ENCODE results near the gene PCBP2.
A peak's percentile ranks its signal among the peaks of the same experiment; 100 is the strongest.

Gene PCBP2

GRCh38 chr12:53496752-53497032 lies 44.8 kb downstream of the PCBP2 start:
- H3K36me3 ChIP-seq (ENCODE audit: insufficient read depth, low read length) = no peaks in the 10 kb centered on the region
- peaks cover 49% of the 10 kb centered on the region for H3K4me1 ChIP-seq (ENCODE audit: insufficient read depth, low read length)
- no peak overlapping the region for H2AFZ ChIP-seq (ENCODE audit: low read depth, low read length)
- no peaks in the 10 kb centered on the region for H3K27me3 ChIP-seq (ENCODE audit: insufficient read depth, low read length)
- no peaks in the 10 kb centered on the region for H3K9me3 ChIP-seq (ENCODE audit: low read length)
- no peak overlapping the region for H3K4me3 ChIP-seq (ENCODE audit: low read length)

- H3K9me3 ChIP-seq (ENCODE audit: low read length) = no peaks in the 10 kb centered on the region
- no peak overlapping the region for H3K4me3 ChIP-seq (ENCODE audit: low read length)
- H2AFZ ChIP-seq (ENCODE audit: low read depth, low read length) = no peak overlapping the region
- H3K4me1 ChIP-seq (ENCODE audit: insufficient read depth, low read length) = peaks cover 50% of the 10 kb centered on the region
- H3K36me3 ChIP-seq (ENCODE audit: insufficient read depth, low read length) = no peaks in the 10 kb centered on the region
- no peaks in the 10 kb centered on the region for H3K27me3 ChIP-seq (ENCODE audit: insufficient read depth, low read length)
Measured at GRCh38 chr12:53497461-53497860, 45.6 kb downstream of the PCBP2 start.

- peak overlapping the region; percentile 80 for H3K4me3 ChIP-seq (ENCODE audit: low read length)
- no peak overlapping the region for H2AFZ ChIP-seq (ENCODE audit: low read depth, low read length)
- peaks cover 47% of the 10 kb centered on the region for H3K4me1 ChIP-seq (ENCODE audit: insufficient read depth, low read length)
- no peaks in the 10 kb centered on the region for H3K27me3 ChIP-seq (ENCODE audit: insufficient read depth, low read length)
- no peaks in the 10 kb centered on the region for H3K36me3 ChIP-seq (ENCODE audit: insufficient read depth, low read length)
- H3K9me3 ChIP-seq (ENCODE audit: low read length) = no peaks in the 10 kb centered on the region
Measured at GRCh38 chr12:53498235-53498630, 46.3 kb downstream of the PCBP2 start.

DNA sequence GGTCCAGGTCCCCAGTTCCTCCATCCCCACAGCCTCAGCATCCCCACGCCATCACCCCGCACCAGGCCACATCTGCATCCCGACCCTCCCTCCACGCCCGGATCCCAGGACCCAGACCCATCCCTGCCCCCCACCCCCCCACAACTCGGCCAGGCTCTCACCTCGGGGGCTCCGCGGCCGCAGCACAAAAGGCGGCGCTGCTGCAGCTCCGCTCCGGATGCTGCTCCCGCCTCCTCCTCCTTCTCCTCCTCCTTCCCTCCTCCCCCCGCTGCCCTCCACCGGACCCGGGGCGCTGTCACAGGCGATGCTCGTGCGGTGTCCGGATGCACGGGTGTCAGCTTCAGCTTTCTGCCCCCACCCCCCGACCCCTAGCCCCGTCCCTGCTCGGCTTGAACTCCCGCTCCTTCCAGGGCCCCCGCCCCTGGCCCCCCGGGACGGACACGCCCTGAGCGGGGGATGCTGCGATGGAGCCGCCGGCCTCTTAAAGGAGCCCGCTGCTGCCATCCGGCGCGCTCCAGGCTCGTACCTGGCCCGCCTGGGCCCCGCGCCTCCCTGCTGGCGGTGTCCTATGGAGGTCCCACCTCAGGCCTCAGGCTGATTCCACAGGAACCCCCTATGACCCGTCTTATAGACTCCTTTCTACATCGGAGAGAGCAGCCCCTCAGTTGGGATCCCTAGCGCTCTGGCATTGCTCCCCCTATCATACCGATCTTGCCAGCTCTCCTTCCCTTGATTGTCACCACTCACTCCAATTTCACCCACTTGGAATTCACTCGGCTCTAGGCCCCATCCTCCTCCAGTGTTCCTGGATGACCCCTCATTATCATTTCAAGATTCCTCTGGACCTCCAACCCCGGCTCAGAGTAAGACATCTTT lies 47.6 kb downstream of the PCBP2 start, which contains the start of gene MAP3K12:
Gene MAP3K12 (minus strand): TSS at position 193 of the 876 bp plus-strand sequence. CDS start 12,067 bp downstream, outside the sequence.
- Histone ChIP-seq H3K27me3 (ENCODE audit: insufficient read depth, low read length) (no peaks in the 10 kb centered on the region), H3K4me1 (ENCODE audit: insufficient read depth, low read length) (peaks cover 35% of the 10 kb centered on the region), H3K36me3 (ENCODE audit: insufficient read depth, low read length) (peaks cover 8% of the 10 kb centered on the region), H3K9me3 (ENCODE audit: low read length) (no peaks in the 10 kb centered on the region), H3K4me3 (ENCODE audit: low read length) (peak within 1 kb of the TSS; percentile 80), H2AFZ (ENCODE audit: low read depth, low read length) (no peak within 1 kb of the TSS)

GRCh38 chr12:53500142-53500775 lies 48.4 kb downstream of the PCBP2 start:
- Histone ChIP-seq H3K27me3 (ENCODE audit: insufficient read depth, low read length) (no peaks in the 10 kb centered on the region), H3K9me3 (ENCODE audit: low read length) (no peaks in the 10 kb centered on the region), H3K4me1 (ENCODE audit: insufficient read depth, low read length) (peaks cover 32% of the 10 kb centered on the region), H2AFZ (ENCODE audit: low read depth, low read length) (no peak overlapping the region), H3K4me3 (ENCODE audit: low read length) (peak overlapping the region; percentile 80), H3K36me3 (ENCODE audit: insufficient read depth, low read length) (peaks cover 16% of the 10 kb centered on the region)

- peak within 1 kb of the TSS; percentile 80 for H3K4me3 ChIP-seq (ENCODE audit: low read length)
- H3K36me3 ChIP-seq (ENCODE audit: insufficient read depth, low read length) = peaks cover 23% of the 10 kb centered on the region
- peaks cover 32% of the 10 kb centered on the region for H3K4me1 ChIP-seq (ENCODE audit: insufficient read depth, low read length)
- H3K27me3 ChIP-seq (ENCODE audit: insufficient read depth, low read length) = no peaks in the 10 kb centered on the region
- H3K9me3 ChIP-seq (ENCODE audit: low read length) = no peaks in the 10 kb centered on the region
- peak within 1 kb of the TSS; percentile 70 for H2AFZ ChIP-seq (ENCODE audit: low read depth, low read length)
Measured at GRCh38 chr12:53500776-53501614, 49.1 kb downstream of the PCBP2 start, which contains the start of gene TARBP2. TSS of gene TARBP2 (plus strand) at chr12:53501283. CDS start at chr12:53501409, 126 bp downstream.

DNA sequence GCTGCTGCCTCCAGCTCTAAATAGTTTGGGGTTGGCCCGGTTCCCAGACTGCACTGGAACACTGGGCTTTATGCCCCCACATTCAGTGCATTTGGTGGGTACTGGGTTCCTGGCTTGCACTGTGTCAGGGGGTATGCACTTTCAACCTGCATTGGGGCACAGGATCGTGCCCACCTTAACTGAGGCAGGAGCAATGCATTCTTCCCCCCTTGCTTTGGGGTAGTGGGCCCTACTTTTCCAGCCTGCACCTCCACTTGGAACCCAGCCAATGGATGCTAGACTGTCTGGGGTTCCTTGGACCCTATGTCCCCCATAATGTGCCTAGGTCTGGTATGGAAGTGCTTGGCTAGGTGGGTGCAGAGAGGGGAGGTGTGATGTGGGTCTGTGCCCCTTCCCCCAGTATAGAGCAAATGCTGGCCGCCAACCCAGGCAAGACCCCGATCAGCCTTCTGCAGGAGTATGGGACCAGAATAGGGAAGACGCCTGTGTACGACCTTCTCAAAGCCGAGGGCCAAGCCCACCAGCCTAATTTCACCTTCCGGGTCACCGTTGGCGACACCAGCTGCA lies 49.8 kb downstream of the PCBP2 start:
- H3K9me3 ChIP-seq (ENCODE audit: low read length) = no peaks in the 10 kb centered on the region
- peak overlapping the region; percentile 72 for H3K4me3 ChIP-seq (ENCODE audit: low read length)
- H3K27me3 ChIP-seq (ENCODE audit: insufficient read depth, low read length) = no peaks in the 10 kb centered on the region
- peak overlapping the region; percentile 70 for H2AFZ ChIP-seq (ENCODE audit: low read depth, low read length)
- peaks cover 28% of the 10 kb centered on the region for H3K4me1 ChIP-seq (ENCODE audit: insufficient read depth, low read length)
- H3K36me3 ChIP-seq (ENCODE audit: insufficient read depth, low read length) = peaks cover 30% of the 10 kb centered on the region

GRCh38 chr12:53502331-53502730 lies 50.4 kb downstream of the PCBP2 start:
- Histone ChIP-seq H3K36me3 (ENCODE audit: insufficient read depth, low read length) (peaks cover 36% of the 10 kb centered on the region), H3K4me3 (ENCODE audit: low read length) (peak overlapping the region; percentile 72)

GRCh38 chr12:53502983-53503728 lies 51.3 kb downstream of the PCBP2 start:
- H3K4me3 ChIP-seq (ENCODE audit: low read length) = no peak overlapping the region
- peaks cover 37% of the 10 kb centered on the region for H3K36me3 ChIP-seq (ENCODE audit: insufficient read depth, low read length)
- peaks cover 26% of the 10 kb centered on the region for H3K4me1 ChIP-seq (ENCODE audit: insufficient read depth, low read length)
- H2AFZ ChIP-seq (ENCODE audit: low read depth, low read length) = no peak overlapping the region
- H3K9me3 ChIP-seq (ENCODE audit: low read length) = no peaks in the 10 kb centered on the region
- no peaks in the 10 kb centered on the region for H3K27me3 ChIP-seq (ENCODE audit: insufficient read depth, low read length)

More at GRCh38 chr12:53502331-53502730, 50.4 kb downstream of the PCBP2 start:
- H3K27me3 ChIP-seq (ENCODE audit: insufficient read depth, low read length) = no peaks in the 10 kb centered on the region
- no peak overlapping the region for H2AFZ ChIP-seq (ENCODE audit: low read depth, low read length)
- H3K4me1 ChIP-seq (ENCODE audit: insufficient read depth, low read length) = peaks cover 27% of the 10 kb centered on the region
- H3K9me3 ChIP-seq (ENCODE audit: low read length) = no peaks in the 10 kb centered on the region

DNA sequence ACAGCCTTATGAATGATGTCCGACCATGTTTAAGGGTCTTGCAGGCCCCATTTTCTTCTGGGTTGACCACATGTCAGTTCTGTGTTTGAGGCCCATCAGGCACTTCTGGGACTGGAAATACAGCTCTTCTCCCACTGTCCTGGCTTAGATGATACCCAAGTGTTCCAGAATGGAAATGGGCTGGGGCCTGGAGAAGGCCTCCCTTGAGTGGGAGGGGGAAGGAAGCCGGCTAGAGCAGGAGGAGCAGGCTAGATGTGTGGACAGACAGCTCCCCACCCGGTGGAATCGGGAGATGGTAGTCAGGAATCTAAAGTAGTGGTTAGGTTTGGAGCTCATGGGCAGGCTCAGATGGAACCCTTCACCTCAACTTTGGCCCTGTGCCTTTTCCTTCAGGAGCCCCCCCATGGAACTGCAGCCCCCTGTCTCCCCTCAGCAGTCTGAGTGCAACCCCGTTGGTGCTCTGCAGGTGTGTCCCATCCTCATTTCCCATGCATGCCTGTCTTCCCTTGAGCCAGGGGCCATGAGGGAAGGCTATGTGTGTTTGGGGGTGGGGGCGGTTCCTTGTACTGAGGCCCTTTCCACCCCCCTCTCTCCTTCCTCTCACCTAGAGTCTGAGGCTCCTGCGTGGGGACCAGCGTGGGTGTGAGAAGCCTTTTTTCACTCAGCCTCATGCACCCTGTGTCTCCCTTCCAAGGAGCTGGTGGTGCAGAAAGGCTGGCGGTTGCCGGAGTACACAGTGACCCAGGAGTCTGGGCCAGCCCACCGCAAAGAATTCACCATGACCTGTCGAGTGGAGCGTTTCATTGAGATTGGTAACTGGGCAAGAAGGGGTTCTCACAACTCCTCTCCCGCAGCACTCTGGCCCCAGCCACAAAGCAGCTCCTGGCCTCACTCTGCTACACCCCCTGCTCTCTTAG lies 52.4 kb downstream of the PCBP2 start:
- no peak overlapping the region for H2AFZ ChIP-seq (ENCODE audit: low read depth, low read length)
- H3K4me3 ChIP-seq (ENCODE audit: low read length) = no peak overlapping the region
- H3K4me1 ChIP-seq (ENCODE audit: insufficient read depth, low read length) = peaks cover 17% of the 10 kb centered on the region
- H3K36me3 ChIP-seq (ENCODE audit: insufficient read depth, low read length) = peaks cover 37% of the 10 kb centered on the region
- H3K27me3 ChIP-seq (ENCODE audit: insufficient read depth, low read length) = no peaks in the 10 kb centered on the region
- no peaks in the 10 kb centered on the region for H3K9me3 ChIP-seq (ENCODE audit: low read length)

DNA sequence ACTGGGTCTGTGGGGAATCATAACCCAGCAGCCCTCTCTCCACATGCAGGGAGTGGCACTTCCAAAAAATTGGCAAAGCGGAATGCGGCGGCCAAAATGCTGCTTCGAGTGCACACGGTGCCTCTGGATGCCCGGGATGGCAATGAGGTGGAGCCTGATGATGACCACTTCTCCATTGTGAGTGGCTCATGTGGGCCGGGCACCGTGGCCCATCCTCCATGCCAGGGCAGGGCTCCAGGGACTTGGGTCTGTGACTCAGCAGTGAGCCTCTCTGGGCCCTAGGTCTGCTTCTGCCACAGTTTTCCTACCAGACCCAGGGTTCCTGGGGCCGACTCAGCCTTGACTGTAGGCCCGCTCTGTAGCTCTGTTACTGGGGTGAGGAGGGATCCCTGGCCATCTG lies 53.2 kb downstream of the PCBP2 start:
- H3K4me1 ChIP-seq (ENCODE audit: insufficient read depth, low read length) = peaks cover 13% of the 10 kb centered on the region
- H3K27me3 ChIP-seq (ENCODE audit: insufficient read depth, low read length) = no peaks in the 10 kb centered on the region
- no peaks in the 10 kb centered on the region for H3K9me3 ChIP-seq (ENCODE audit: low read length)
- peaks cover 37% of the 10 kb centered on the region for H3K36me3 ChIP-seq (ENCODE audit: insufficient read depth, low read length)
- H2AFZ ChIP-seq (ENCODE audit: low read depth, low read length) = no peak overlapping the region
- H3K4me3 ChIP-seq (ENCODE audit: low read length) = no peak overlapping the region
